ENCODE measurements around the gene IGSF1. TPM values are rescaled to one million over a fixed set of nuclear protein-coding genes. Genes with fewer than 3 reads are reported as not detected.

Gene IGSF1, protein sequence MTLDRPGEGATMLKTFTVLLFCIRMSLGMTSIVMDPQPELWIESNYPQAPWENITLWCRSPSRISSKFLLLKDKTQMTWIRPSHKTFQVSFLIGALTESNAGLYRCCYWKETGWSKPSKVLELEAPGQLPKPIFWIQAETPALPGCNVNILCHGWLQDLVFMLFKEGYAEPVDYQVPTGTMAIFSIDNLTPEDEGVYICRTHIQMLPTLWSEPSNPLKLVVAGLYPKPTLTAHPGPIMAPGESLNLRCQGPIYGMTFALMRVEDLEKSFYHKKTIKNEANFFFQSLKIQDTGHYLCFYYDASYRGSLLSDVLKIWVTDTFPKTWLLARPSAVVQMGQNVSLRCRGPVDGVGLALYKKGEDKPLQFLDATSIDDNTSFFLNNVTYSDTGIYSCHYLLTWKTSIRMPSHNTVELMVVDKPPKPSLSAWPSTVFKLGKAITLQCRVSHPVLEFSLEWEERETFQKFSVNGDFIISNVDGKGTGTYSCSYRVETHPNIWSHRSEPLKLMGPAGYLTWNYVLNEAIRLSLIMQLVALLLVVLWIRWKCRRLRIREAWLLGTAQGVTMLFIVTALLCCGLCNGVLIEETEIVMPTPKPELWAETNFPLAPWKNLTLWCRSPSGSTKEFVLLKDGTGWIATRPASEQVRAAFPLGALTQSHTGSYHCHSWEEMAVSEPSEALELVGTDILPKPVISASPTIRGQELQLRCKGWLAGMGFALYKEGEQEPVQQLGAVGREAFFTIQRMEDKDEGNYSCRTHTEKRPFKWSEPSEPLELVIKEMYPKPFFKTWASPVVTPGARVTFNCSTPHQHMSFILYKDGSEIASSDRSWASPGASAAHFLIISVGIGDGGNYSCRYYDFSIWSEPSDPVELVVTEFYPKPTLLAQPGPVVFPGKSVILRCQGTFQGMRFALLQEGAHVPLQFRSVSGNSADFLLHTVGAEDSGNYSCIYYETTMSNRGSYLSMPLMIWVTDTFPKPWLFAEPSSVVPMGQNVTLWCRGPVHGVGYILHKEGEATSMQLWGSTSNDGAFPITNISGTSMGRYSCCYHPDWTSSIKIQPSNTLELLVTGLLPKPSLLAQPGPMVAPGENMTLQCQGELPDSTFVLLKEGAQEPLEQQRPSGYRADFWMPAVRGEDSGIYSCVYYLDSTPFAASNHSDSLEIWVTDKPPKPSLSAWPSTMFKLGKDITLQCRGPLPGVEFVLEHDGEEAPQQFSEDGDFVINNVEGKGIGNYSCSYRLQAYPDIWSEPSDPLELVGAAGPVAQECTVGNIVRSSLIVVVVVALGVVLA (N-terminal part only)
- polyA plus RNA-seq (ENCODE audit: low read depth in 6 of 6), result not detected

DNA sequence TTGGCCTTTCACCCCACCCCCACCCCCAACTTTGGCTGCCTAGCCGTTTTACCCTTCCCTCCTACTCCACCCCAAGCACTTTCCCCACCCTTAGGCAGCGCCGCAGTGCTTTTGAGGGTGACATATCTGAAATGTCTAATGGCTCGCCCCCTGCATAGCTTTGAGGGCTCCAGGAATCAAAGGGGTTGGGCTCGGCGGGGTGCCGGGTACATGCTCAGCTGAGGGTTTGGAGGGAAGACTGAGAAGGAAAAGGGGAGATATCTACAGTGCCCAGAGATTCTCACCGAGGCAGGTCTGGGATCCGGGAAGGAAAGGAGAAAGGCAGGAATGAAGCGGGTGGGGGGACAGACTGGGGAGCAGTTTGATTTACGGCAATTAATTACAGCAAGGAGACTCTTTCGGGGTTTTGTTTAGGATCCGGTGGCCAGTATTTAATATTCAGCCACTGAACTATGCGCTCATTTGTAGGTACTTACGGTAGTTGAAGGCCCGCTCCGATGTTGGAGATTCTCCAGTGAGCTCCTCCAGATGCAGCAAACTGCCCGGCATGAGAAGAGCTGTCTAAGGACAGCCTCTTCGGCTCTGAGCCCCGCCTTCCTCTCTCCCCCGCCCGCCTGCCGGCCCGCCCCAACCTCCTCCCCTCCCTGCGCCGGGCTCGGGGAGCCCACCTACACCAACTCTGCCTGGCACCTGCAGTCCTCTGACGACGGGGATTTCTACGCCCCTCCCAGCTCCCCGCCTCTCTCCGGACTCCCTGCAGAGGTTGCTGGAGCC lies at the start of gene IGSF1:
IGSF1 (minus strand) TSS at position 569 of the 774 bp plus-strand sequence. CDS start 2,632 bp downstream, outside the sequence.
- no peaks in the 10 kb centered on the region for H3K36me3 Mint-ChIP-seq
- H3K4me3 Mint-ChIP-seq, result peak within 1 kb of the TSS in 2 of 8 donors; percentile 15 to 41
- peaks cover 12 to 27% (median 24%) of the 10 kb centered on the region in 3 donors for H3K27me3 Mint-ChIP-seq
- ATAC-seq (ENCODE audit: low read depth in 2 of 2), result no peak
- H3K27ac Mint-ChIP-seq, result no peak within 1 kb of the TSS
- DNase-seq, result no peak
- peaks cover 0 to 2% (median 0%) of the 10 kb centered on the region in 7 donors for H3K9me3 Mint-ChIP-seq
- peaks cover 0 to 4% (median 4%) of the 10 kb centered on the region in 3 donors for H3K4me1 Mint-ChIP-seq

DNA sequence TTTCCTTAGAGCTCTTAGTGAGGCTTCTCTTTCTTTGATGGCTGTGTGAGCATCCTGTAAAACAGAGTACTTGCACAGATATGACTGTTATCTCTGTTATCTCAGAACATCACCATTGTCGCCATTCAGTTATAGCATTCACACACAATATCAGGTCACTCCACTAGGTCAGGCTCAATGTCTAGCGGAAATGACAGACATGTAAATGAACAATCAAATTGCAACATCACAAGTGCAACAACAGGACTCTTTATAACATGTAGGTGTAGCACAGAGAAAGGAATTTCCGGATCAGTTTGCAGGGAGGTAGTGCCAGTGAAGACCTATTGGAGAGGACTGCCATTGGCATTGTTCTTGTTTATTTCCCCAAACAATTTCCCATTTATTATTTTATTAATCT lies 43.2 kb upstream of the IGSF1 start:
- no peaks in the 10 kb centered on the region for H3K4me1 Mint-ChIP-seq
- H3K4me3 Mint-ChIP-seq, result no peak overlapping the region
- DNase-seq (no peak), ATAC-seq (ENCODE audit: low read depth in 2 of 2) (no peak)
- H3K9me3 Mint-ChIP-seq, result peaks cover 0 to 9% (median 4%) of the 10 kb centered on the region in 7 donors
- no peaks in the 10 kb centered on the region for H3K36me3 Mint-ChIP-seq
- H3K27ac Mint-ChIP-seq, result no peak overlapping the region
- H3K27me3 Mint-ChIP-seq, result no peaks in the 10 kb centered on the region

DNA sequence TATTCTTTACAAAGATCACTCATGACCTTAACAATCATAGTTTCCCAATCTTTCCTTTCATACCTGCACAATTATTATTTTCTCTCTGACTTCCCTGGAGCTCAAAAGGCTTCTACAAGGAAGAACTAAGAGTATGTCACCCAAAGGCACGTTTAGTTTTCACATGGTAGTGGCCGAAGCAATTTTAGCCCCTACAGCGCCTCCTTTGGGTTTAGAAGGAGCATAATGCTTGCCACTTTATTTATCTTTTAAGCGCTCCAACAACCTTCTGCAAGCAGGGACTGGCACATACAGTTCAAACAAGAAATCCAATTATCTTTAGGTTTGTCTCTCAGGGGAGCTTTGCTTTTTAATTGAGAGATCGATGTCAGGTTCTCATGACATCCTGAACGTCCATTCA lies 42.0 kb upstream of the IGSF1 start:
- no peak overlapping the region for H3K27ac Mint-ChIP-seq
- peaks cover 0 to 10% (median 8%) of the 10 kb centered on the region in 7 donors for H3K9me3 Mint-ChIP-seq
- H3K4me1 Mint-ChIP-seq, result no peaks in the 10 kb centered on the region
- H3K36me3 Mint-ChIP-seq, result peaks cover 0 to 8% of the 10 kb centered on the region in 2 donors
- DNase-seq (no peak), ATAC-seq (ENCODE audit: low read depth in 2 of 2) (no peak)
- no peak overlapping the region for H3K4me3 Mint-ChIP-seq
- no peaks in the 10 kb centered on the region for H3K27me3 Mint-ChIP-seq

DNA sequence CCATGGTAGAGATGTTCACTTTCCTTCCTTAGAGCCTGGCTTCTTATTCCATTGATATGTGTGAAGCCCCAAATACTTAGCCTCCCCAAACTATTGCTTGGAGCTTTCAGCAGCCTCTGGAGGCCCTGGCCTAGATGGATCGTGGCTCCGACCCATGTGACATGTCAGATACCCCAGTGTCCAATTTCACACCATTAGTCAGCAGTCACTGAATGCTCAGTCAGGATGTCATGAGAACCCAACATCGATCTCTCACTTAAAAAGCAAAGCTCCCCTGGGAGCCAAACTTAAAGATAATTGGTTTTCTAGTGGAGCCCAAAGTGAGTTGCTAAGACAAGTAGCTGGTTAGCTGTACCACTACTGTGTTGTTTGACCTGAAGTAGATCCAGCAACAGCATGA lies 41.6 kb upstream of the IGSF1 start:
- no peak overlapping the region for H3K4me3 Mint-ChIP-seq
- no peak for DNase-seq
- H3K36me3 Mint-ChIP-seq, result peaks cover 0 to 8% of the 10 kb centered on the region in 2 donors
- no peak for ATAC-seq (ENCODE audit: low read depth in 2 of 2)
- H3K27ac Mint-ChIP-seq, result no peak overlapping the region
- H3K9me3 Mint-ChIP-seq, result peaks cover 0 to 10% (median 8%) of the 10 kb centered on the region in 7 donors
- no peaks in the 10 kb centered on the region for H3K4me1 Mint-ChIP-seq
- H3K27me3 Mint-ChIP-seq, result no peaks in the 10 kb centered on the region

DNA sequence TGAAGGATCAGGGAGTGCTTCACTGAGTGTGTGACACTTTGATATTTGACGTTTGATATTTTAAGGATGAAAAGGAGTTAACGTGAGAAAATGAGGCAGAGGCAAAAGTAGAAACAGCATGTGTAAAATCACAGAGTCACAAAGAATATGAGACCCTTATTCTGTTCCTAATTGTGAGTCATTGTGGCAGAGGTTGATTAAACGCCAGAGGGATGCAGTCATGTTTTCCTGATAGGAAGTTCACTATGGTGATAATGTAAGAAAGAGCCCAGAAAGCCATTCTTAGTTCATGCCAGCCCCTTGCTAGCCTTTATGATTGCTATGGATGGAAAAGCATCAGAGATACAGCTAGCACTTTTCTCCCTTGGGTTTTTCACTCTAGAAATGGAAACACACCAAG lies 33.5 kb upstream of the IGSF1 start:
- no peak overlapping the region for H3K4me3 Mint-ChIP-seq
- no peak for DNase-seq
- H3K36me3 Mint-ChIP-seq, result peaks cover 0 to 8% of the 10 kb centered on the region in 2 donors
- peaks cover 0 to 13% (median 5%) of the 10 kb centered on the region in 7 donors for H3K9me3 Mint-ChIP-seq
- no peaks in the 10 kb centered on the region for H3K4me1 Mint-ChIP-seq
- no peaks in the 10 kb centered on the region for H3K27me3 Mint-ChIP-seq
- H3K27ac Mint-ChIP-seq, result no peak overlapping the region
- no peak for ATAC-seq (ENCODE audit: low read depth in 2 of 2)

DNA sequence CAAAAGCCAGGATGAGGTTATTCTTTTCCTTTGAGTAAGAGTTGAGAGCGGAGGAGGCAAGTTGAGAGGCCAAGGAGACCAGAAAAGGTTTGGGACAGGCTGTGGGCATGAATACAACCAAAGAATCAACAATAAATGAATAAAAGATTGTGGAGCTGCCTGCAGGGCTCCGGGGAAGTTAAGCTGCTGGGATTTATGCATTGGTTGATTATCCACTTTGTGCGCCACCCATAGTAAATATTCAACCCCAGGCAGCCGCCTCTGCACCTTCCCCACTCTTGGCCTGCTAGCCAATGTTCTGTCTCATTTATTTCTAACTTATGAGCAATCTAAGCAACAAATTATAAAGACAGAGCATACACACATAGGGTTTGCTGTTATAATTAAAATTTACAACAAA lies 28.2 kb upstream of the IGSF1 start:
- H3K36me3 Mint-ChIP-seq, result no peaks in the 10 kb centered on the region
- H3K27ac Mint-ChIP-seq, result peak overlapping the region in 1 of 6 donors; percentile 10
- H3K4me1 Mint-ChIP-seq, result no peaks in the 10 kb centered on the region
- no peak overlapping the region for H3K4me3 Mint-ChIP-seq
- H3K9me3 Mint-ChIP-seq, result peaks cover 0 to 2% (median 0%) of the 10 kb centered on the region in 7 donors
- ATAC-seq (ENCODE audit: low read depth in 2 of 2) (no peak), DNase-seq (no peak)
- H3K27me3 Mint-ChIP-seq, result peaks cover 0 to 7% (median 0%) of the 10 kb centered on the region in 3 donors

DNA sequence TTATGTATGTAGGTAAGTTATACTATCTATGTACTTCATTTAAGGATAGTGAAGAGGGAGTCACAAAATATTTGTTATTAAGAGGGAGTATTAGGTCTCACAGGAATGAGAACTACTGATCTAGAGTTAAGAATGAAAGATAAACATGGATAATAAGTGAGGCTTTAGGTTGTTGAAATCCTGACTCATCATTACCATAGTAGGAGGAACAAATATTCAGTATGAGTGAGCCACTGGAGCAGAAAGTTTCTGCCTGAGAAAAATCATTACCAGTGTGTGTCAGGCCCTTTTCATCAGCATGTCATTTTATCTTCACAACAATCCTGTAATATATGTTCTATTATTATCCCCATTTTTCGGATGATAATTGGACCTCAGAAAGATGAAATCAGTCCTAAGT lies 27.2 kb upstream of the IGSF1 start:
- ATAC-seq (ENCODE audit: low read depth in 2 of 2) (no peak), DNase-seq (no peak)
- peaks cover 0 to 2% (median 0%) of the 10 kb centered on the region in 7 donors for H3K9me3 Mint-ChIP-seq
- H3K27ac Mint-ChIP-seq, result no peak overlapping the region
- no peaks in the 10 kb centered on the region for H3K36me3 Mint-ChIP-seq
- peaks cover 0 to 7% (median 0%) of the 10 kb centered on the region in 3 donors for H3K27me3 Mint-ChIP-seq
- H3K4me3 Mint-ChIP-seq, result no peak overlapping the region
- no peaks in the 10 kb centered on the region for H3K4me1 Mint-ChIP-seq

DNA sequence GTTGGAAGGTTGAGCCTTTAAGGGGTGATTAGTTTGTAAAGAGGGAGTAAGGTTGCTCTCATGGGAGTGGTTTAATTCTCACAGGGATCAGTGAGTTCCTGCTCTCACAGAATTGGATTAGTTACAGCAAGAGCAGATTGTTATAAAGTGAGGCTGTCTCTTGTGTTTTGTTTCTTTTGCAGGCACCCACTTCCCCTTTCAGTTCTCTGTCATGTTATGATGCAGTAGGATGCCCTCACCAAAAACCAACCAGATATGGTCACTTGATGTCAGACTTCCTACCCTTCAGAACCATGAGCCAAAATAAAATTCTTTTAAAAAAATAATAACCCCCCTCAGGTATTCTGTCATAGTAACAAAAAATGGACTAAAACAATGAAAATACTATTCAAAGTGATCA lies 19.9 kb upstream of the IGSF1 start:
- ATAC-seq (ENCODE audit: low read depth in 2 of 2) (no peak), DNase-seq (no peak)
- no peaks in the 10 kb centered on the region for H3K4me1 Mint-ChIP-seq
- H3K4me3 Mint-ChIP-seq, result no peak overlapping the region
- no peaks in the 10 kb centered on the region for H3K36me3 Mint-ChIP-seq
- no peak overlapping the region for H3K27ac Mint-ChIP-seq
- no peaks in the 10 kb centered on the region for H3K9me3 Mint-ChIP-seq
- no peaks in the 10 kb centered on the region for H3K27me3 Mint-ChIP-seq

DNA sequence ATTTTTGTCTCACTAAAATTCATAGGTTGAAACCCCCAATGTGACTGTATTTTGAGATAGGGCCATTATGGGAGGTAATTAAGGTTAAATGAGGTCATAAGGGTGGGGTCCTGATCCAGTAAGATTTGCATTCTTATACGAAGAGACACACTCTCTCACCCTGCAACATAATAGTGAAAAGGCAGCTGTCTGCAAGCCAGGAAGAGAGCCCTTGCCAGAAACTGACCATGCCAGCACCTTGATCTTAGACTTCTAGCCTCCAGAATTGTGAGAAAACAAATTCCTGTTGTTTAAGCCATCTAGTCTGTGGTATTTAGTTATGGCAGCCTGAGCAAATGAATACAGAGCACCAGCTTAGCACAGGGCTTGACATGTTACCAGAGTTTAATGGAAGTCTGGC lies 17.5 kb upstream of the IGSF1 start:
- DNase-seq (no peak), ATAC-seq (ENCODE audit: low read depth in 2 of 2) (no peak)
- Mint-ChIP-seq H3K4me3 (no peak overlapping the region), H3K9me3 (no peaks in the 10 kb centered on the region), H3K27me3 (no peaks in the 10 kb centered on the region), H3K27ac (no peak overlapping the region), H3K36me3 (no peaks in the 10 kb centered on the region), H3K4me1 (no peaks in the 10 kb centered on the region)

DNA sequence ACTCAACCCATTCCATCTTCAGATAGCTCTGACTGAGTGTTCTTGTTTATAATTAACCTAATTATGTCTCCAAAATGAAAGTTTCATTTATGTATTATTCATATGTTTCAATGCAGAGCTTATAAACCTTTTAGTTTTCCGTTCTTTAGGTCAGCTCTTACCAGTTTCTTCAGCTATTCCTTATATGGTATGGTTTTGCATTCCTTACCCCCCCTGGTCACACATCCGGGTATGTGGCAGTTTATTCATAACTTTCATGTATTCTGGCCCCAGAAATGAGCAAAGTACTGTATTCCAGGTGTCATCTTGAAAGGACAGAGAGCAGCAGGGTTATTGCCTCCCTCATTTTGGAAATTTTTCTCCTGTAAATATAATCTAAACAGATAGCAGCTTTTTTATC lies 16.8 kb upstream of the IGSF1 start:
- no peaks in the 10 kb centered on the region for H3K27me3 Mint-ChIP-seq
- H3K36me3 Mint-ChIP-seq, result no peaks in the 10 kb centered on the region
- no peaks in the 10 kb centered on the region for H3K9me3 Mint-ChIP-seq
- DNase-seq (no peak), ATAC-seq (ENCODE audit: low read depth in 2 of 2) (no peak)
- no peak overlapping the region for H3K27ac Mint-ChIP-seq
- H3K4me3 Mint-ChIP-seq, result no peak overlapping the region
- no peaks in the 10 kb centered on the region for H3K4me1 Mint-ChIP-seq

DNA sequence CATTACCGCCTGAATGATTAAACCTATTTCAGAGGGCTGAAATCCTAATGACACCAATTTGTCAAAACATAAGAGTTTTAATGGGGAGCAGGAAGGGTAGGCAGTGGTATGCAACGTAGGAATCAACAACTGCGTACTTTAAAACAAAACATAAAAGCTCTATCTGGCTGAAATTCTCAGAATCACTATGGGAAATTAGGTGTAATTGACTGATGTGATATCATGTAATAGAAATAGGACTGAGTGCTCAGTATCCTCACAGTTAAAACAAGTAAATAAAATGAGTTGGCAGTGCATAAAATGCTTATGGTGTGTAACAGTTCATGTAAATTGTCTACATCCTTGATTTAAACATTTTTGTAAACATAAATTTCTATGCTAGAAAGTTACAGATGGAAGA lies 13.6 kb upstream of the IGSF1 start:
- no peaks in the 10 kb centered on the region for H3K9me3 Mint-ChIP-seq
- no peaks in the 10 kb centered on the region for H3K36me3 Mint-ChIP-seq
- ATAC-seq (ENCODE audit: low read depth in 2 of 2) (no peak), DNase-seq (no peak)
- H3K4me3 Mint-ChIP-seq, result no peak overlapping the region
- H3K4me1 Mint-ChIP-seq, result no peaks in the 10 kb centered on the region
- no peak overlapping the region for H3K27ac Mint-ChIP-seq
- no peaks in the 10 kb centered on the region for H3K27me3 Mint-ChIP-seq

DNA sequence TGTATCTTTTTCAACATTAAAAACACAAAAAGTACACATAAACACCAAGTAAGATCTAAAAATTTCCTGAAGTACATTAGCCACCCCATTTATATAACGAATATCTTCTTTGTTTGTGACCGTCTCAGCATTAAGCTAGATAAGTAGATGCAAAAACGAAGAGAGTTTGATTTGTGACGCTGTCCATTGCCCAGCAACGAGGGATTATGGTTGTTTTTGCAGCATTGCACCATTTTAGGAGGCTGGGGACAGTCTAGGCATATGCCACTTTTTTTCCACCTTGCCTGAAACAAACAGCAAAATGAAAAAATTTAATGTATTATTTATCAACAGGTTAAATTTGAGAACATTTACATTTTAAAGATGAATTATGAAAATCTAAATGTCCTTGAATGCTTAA lies 12.0 kb upstream of the IGSF1 start:
- H3K27ac Mint-ChIP-seq, result no peak overlapping the region
- no peaks in the 10 kb centered on the region for H3K36me3 Mint-ChIP-seq
- no peaks in the 10 kb centered on the region for H3K4me1 Mint-ChIP-seq
- H3K4me3 Mint-ChIP-seq, result no peak overlapping the region
- H3K9me3 Mint-ChIP-seq, result no peaks in the 10 kb centered on the region
- DNase-seq (no peak), ATAC-seq (ENCODE audit: low read depth in 2 of 2) (no peak)
- no peaks in the 10 kb centered on the region for H3K27me3 Mint-ChIP-seq

Data from naive B cell (primary cell).